ENCODE data around the gene GSG1L.

GSG1L gene

DNA sequence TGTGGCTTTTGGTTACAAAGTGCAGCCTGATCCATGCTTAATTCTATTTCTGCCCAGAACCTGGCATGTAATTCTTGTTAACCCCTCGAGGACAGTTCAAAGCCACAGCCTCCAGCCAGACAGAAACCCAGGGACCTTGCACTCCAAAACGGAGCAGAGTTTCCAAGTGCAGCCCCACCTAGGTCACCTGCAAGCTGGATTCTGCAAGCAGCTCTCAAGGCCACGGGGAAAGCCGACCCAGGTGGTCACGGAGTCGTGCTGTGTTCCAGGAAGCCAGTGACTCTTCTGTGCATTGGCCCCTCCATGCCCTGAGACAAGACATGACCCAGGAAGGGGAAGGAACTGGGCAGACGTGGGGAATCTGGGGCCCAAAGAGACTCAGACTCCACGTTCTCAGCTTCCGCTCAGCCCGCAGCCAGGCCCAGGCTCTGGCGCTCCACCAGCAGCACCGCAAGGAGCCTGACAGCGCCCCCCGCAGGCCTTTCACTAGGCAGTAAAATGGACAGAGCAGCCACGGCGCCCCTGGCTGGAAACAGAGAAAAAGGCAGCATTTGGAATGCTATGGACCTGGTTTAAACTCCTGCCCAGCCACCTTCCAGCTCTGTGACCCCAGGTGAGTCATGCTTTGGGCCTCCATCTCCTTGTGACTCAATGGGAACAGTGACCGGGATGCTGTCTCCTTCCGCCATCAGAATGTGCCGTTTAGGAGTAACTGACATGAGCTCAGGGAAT lies 27.3 kb upstream of the GSG1L start:
- DNase-seq, result no peak

DNA sequence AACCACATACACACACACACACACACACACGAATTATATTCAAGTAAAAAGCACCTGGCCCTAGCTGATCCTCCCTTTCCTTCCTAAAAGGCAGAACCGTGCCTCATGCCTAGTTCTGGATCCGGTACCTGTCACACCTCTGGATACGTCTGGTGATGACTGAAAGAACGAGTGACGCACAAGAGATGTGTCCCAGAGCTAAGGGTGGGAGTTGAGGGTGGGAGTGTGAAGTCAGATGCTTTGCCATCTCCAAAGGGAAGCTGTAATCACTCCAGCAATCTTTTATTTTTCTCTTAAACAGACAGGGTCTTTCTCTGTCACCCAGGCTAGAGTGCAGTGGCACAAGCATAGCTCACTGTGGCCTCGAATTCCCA lies 26.5 kb upstream of the GSG1L start:
- no peak for DNase-seq

DNA sequence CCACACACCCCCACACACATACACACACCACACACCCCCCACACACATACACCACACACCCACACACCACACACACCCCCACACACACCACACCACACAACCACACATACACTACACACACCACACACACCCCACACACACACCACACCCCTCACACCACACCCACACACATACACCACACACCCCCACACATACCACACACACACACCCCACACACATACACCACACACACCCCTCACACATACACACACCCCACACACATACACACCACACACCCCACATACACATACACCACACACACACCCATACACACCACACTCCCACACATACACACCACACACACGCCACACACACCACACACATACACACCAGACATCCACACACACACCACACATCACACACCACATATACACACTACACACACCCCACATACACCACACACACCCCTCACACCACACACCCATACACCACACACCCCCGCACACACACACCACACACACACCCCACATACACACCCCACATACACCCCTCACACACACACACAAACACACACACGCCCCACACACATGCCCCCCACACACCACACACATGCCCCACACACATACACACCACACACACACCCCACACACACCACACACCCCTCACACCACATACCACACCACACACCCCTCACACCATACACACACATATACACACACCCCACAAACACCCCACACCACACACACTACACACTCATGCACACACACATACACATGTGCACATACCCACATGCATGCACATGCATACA lies 25.9 kb upstream of the GSG1L start:
- DNase-seq, result no peak

DNA sequence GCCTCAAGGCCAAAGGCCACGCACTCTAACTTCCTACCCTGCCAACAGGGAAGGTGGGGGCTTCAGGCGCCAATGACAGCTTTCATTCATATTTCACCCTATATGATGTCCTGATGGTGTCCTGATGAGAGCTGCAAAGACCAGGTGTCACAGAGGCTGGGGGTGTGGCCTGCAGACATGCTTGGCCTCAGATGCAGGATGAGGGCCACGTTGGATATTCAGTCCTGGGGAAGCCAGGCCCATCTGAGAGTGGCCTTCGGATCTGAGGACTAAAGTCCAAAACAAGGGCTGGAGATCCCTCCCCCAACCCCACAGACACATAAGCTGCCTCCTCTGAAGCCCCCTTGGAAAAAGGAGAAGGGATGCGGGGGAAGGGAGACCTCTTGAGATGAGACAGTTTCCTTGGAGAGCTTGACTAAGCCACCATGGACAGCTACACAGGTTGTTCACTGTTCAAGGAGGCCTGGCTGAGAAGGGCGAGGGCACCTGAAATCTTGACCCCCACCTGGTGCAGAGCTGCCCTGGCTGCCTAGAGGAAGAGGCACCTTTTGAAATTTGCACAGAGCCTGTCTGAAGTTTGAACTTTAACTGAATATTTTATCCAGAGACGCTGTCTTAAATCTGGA lies 24.3 kb upstream of the GSG1L start:
- no peak for DNase-seq

DNA sequence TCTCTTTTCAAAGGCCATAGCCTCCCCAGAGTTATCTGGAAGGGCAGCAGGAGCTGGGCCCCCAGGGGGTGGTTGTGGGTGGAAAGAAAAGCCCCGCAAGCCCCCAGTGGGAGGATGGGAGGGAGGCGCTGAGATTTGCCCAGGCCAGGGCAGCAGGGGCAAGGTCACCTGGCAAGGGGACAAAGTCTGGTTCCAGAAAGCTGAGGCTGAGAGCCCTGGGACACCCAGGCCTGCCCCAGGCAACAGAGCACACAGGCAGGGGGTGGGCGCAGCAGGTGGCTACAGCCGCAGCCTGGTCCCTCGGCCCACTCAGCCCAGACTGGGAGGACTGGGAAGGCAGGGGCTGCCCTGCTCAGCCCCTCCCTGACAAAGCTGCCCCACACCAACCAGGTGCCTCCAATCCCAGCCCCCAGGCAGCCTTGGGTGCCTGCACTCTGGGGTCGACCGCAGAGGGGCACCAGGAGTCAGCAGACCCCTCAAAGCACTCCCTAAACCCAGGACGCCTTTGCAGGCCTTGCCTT lies 23.7 kb upstream of the GSG1L start:
- DNase-seq, result no peak

DNA sequence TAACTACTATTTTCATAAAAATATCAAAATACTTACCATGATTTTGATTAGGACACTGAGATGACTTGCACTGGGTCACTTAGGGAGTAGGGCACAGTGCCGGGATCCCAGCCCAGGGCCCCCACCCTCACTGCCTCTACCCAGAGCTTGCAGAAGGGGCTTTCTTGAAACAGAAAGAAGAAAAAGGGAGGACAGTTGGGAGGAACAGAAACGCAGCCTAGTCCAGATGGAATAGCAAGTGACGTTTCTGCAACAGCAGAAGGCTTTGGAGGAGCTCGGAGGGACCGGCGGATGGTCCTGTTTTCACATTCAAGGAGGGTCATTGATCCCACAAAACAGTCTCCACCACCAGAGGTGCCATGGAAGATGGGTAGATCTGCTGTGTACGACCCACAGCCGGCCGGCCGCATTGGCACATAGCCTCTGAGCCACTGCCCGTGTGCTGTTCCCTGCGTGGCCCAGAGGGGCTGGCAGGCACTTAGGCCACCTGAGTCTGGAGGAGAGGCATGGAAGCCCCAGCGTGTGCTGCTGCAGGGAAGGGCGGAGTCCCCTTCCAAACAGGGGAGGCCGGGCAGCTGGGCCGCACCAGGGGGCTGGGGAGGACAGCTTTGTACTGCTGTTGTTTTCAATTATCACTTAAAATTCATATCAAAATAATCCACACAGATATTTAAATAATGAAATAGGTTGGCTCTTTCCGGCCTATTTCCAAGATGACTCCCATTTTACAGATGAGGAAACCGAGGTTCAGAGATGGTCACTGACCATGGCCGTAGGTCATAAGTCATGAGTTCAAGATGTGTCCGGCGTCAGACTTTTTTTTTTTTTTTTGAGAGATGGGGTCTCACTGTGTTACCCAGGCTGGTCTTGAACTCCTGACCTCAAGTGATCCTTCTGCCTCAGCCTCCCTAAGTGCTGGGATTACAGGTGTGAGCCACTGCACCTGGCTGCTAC lies 22.9 kb upstream of the GSG1L start:
- DNase-seq, result no peak

DNA sequence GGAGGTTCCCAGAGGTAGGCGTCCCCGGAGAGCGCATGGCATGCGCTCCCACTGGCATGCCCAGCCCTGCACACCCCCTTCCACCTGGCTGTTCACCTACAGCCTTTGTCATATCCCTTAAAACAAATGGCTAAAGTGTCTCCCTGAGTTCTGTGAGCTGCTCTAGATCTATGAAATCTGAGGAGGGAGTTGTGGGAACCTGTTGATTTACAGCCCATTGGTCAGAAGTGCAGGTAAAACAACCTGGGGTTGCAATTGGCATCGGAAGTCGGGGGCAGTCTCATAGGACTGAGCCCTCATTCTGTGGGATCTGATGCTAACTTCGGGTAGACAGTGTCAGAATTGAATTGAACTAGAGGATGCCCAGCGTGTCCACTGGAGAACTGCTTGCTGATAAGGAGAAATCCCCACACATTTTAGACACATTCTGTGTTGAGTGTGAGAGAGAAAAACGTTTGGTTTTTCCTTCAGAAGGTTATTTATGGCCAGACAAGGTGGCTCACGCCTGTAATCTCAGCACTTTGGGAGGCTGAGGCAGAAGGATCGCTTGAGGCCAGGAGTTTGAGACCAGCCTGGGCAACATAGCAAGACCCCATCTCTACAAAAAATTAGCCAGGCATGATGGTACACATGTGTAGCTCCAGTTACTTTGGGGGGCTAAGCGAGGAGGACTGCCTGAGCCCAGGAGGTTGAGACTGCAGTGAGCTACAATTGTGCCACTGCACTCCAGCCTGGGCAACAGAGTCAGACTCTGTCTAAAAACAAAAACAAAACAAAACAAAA lies 22.1 kb upstream of the GSG1L start:
- DNase-seq, result no peak

DNA sequence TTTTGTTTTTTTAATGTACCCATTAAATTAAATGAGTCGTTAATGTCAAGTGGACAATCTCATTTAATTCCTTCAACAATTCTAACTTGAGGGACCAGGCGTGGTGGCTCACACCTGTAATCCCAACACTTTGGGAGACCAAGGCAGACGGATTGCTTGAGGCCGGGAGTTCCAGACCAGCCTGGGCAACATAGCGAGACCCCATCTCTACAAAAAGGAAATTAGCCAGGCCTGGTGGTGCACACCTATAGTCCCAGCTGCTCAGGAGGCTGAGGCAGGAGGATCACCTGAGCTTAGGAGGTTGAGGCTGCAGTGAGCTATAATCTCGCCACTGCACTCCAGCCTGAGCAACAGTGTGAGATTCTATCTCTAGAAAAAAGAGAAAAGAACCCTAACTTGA lies 20.7 kb upstream of the GSG1L start:
- DNase-seq, result no peak

DNA sequence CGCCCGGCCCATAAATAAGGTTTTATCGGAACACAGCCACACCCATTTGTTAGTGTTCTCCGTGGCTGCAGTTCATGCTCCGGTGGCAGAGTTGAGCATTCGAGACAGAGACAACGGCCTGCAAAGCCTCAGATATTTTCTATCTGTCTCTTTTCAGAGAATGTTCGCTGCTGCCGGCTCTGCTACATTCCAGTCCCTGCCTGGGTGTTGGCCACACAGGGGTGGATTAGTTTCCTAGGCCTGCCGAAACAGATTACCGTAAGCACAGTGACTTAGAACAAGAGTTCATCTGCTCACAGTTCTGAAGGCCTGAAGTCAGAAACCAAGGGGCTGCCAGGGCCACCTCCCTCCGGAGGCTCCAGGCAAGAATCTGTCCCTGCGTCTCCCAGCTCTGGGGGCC lies 19.1 kb upstream of the GSG1L start:
- DNase-seq, result no peak

DNA sequence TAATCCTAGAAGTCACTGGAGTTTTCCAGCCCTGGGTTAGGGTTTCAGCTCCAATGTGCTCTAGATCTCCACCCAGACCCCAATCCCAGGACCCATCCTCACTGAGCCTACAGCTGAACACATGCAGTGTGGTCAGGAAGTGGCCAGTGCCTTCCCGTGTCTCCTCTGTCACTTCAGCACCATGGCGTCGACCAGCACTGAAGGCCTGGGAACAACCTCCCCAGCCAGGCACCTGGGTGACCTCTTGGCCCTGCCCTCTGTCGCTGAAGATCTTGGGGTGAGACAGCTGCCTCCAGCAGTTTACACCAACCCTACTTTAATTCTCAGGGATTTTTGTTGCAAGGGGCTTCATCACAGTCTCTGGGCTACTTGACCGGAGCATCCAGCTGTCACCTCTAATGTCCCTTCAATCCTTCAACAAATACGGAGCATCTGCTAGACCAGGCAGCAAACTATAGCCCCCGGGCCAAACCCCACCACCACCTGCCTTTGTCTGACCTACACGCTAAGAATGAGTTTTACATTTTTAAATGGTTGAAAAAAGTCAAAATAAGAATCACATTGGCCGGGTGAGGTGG lies 18.0 kb upstream of the GSG1L start:
- DNase-seq, result no peak

DNA sequence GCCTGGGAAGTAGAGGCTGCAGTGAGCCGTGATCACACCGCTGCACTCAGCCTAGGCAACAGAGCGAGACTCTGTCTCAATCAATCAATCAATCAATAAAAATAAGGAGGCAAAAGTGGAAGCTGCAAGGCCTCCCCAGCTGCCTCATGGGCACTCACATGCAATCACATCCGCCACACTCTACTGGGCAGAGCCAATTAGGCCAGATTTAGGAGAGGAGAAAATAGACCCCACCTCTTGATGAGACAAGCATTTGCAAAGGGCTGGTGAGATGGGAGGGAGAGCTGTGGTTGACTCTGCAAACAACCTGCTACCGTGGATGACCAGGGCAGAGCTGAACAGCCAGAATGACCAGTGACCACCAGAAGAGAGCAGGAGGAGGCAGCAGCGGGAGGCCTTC lies 14.7 kb upstream of the GSG1L start:
- no peak for DNase-seq

DNA sequence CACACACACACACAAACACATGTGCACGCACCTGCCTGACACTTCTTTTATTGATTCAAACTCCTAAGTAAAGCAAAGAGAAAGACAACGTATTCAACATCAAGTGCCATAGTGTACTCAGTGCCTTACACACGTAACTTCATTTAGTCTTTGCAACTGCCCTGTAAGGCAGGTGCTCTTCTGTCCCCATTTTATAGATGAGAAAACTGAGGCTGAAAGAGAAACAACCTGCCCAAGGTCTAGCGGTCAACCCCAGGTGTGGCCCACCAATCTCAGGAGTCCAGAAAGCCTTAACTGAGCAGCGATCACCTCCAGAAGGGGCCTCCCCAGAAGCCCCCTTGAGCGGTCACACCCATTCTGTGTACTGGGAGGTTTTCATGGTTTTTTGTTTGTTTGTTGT lies 10.3 kb upstream of the GSG1L start:
- DNase-seq, result no peak

DNA sequence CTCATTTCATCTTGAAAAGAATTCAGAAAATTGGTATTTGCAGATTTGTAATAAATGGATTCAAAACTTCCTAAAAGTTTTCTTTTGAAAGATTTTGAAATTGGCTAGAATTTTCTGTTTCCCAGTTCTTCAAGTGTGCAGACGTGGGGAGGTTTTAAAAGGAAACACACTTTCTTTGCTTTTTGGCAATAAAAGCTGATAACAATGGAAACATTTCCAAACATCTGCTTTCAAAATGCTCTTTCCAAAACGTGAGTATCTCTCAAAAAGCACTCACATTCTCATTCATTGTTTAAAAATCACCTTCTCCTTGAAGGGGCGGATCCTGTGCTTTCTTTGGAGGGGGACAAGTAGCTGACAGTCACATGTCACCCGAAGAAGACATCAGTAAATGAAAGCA lies 8.6 kb upstream of the GSG1L start:
- DNase-seq, result no peak

DNA sequence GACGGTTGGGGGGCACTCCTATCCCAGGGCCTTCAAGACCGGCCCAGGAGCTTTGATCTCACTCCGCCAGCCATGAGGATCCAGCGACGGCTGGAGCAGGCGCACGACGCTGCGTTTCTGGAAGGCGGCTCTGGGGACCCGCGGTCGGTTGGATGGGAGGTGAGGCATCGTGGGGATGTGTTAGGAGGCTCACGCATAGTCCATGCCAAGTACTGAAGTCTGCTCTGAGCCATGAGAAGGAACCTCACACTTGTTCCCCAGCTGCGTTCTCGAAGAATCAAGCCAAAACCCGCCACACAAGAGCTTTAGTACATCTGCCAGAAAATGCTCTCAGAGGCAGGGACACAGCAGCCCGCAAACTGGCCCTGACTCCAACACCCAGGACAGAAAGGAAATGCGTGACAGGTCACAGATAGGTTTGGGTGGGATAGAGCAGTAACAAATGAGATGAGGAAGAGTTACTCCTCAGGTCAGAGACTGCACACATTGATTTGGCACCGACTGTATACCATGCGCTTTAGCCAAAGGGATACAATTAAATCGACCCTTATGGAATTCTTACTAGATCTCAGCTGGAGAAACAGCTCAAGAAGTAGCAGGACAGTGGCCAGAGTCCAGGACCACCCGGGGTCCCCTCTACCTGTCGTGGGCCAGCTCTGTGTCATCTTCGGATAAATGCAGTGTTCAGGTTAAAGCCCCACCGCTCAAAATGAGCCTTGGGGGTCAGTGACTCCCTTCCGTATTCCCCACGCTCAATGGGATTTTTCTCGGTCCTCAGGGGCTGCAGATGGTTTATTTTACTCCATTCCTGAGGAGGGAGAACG lies 6.7 kb upstream of the GSG1L start:
- DNase-seq, result no peak

DNA sequence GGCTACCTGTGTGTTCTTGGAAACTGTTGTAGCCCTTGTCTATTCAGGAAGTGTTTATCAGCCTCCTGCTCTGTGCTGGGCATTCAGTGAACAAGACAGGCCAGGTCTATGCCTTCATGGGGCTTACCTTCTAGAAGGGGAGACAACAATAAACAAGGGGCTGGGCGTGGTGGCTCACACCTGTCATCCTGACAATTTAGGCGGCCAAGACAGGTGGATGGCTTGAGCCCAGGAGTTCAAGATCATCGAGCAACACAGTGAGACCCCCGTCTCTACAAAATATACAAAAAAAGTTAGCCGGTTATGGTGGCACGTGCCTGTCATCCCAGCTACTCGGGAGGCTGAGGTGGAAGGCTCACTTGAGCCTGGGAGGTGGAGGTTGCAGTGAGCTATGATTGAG lies 5.5 kb upstream of the GSG1L start:
- no peak for DNase-seq

DNA sequence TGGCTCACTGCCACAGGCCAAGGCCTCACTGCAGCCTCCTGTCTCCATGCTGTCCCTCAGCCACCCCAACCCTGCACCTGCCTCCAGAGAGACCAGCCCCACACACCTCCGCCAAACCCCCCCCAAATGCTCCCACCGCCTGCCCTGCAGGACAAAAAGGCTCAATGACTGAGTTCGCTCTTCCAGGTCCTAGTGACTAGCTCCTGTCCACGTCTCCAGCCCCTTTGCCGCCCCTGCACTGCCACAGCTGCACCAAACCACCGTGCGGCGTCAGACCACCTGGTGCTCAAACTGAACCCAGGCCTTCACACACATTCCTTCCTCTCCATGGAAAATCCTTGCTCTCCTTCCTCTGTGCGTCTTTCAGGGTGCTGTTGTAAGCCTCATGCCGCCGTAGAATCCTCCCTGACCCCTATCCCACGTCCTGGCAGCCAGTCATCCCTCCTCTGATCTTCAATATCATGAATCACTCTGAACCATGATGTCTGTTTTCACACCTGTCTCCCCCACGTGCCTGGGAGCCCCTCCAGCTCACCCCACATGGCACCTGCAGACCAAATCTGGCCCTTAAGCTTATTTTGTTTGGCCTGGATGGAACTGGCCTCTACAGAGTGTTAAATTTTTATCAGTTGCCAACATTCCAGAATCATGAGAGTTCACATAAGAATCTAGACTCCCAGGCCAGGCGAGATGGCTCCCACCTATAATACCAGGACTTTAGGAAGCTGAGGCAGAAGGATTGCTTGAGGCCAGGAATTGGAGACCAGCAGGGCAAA lies 4.3 kb upstream of the GSG1L start:
- no peak for DNase-seq

DNA sequence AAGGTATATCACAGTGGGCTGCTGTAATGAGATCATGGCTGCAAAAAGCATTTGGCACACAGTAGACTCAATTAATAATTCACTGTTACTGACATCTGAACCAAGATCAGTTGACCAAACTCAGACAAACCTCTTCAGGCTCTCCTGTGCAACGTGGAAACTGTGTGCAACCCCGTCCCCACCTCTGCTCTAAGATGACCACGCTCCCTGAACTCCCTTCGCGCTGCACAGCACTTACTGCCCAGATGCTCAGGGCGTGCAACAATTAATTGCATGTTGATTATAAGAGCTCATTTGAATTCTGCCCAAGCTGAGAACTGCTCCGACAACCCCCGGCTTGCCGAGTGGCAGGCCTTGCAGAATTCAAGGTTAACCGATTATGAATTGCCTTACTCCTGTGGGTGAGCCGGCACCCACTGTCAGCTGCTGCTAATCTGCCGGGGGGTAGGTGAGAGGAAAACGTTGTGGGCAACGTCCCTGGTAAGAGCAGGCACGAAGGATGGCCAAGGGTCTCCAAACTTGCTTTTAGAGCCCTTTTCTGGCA lies 1.3 kb upstream of the GSG1L start:
- no peak for DNase-seq

DNA sequence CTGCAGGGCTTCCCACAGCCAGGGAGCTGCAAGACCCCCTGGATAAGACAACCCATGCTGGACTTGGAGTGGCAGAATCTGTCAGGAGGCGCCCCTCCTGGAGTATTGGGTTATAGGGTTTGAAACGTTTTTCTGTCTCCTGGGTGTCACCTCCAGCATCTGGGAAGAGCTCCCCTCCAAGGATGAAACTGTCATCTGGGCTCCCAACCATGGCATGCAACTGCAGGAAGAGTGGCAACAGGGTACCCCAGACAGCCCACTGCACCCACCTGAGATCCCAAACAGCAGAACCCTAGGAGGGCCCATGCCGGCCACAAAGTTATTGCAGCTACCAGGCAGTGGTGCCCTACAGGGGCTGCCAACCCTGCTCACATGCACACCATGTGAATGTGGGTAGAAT lies 636 bp upstream of the GSG1L start:
- no peak for DNase-seq

DNA sequence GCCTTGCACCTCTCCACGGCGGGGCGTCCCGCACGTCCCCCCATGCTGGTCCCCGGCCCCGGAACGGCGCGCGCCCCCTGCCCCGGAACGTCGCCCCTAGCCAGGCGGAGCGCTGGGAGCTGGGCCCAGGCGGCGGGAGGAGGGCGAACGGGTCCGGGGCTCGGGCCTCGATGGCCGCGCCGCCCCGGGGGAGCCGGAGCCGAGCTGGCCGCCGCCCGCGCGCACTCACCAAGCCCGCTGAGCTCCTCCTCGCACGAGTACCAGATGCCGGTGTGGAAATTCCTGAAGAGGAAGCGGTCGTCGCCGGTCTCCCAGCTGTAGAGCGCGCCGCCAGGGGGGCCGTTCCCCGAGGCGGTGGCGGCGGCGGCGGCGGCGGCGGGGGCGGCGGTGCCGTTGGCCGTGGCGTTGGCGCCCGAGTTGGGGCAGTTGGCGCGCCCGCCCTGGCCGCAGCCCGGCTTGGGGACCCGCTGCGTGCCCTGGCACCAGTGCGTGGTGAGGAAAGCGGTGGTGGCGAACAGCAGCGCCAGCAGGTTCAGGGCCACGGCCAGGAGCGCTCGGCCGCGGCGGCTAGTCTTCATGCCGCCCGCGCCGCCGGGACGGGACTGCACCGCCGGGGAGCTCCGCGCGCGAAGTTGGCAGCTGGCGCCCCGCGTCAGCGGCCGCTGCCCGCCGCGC lies 530 bp downstream of the GSG1L start:
- DNase-seq, result no peak

Measured in stimulated activated CD4-positive, alpha-beta T cell treated with anti-CD3 and anti-CD28 coated beads, Interleukin-12 subunit alpha, Interleukin-12 subunit beta, amount 100 ng/mL, for 4 hours (primary cell).